ENCODE measurements around the gene SYNJ2. TPM values are rescaled to one million over a fixed set of nuclear protein-coding genes. Genes with fewer than 3 reads are reported as not detected.

SYNJ2 gene
- total and polyA plus RNA-seq, 2 experiments from 2014 or later = 2.8 to 5.6 TPM

GRCh38 chr6:158081657-158081935 lies 99.9 kb downstream of the SYNJ2 start:
- H3K9me3 Mint-ChIP-seq = no peaks in the 10 kb centered on the region
- TF ChIP-seq JUNB (IDR thresholded peaks at IDR 0.05; ENCODE audit: unreplicated experiment) (no peak), EZH2phosphoT487 (IDR thresholded peaks at IDR 0.05; ENCODE audit: unreplicated experiment) (no peak), ZNF114 (CRISPR knock-in tag; IDR thresholded peaks at IDR 0.05) (no peak), ZNF331 (CRISPR knock-in tag; IDR thresholded peaks at IDR 0.05; ENCODE audit: low read depth) (no peak), STAT1 (IDR thresholded peaks at IDR 0.05; ENCODE audit: unreplicated experiment) (no peak), CTCF (conservative IDR thresholded peaks at IDR 0.05; ENCODE audit: low read depth in 2 of 2) (no peak)
- TF ChIP-seq, protein P1, sequence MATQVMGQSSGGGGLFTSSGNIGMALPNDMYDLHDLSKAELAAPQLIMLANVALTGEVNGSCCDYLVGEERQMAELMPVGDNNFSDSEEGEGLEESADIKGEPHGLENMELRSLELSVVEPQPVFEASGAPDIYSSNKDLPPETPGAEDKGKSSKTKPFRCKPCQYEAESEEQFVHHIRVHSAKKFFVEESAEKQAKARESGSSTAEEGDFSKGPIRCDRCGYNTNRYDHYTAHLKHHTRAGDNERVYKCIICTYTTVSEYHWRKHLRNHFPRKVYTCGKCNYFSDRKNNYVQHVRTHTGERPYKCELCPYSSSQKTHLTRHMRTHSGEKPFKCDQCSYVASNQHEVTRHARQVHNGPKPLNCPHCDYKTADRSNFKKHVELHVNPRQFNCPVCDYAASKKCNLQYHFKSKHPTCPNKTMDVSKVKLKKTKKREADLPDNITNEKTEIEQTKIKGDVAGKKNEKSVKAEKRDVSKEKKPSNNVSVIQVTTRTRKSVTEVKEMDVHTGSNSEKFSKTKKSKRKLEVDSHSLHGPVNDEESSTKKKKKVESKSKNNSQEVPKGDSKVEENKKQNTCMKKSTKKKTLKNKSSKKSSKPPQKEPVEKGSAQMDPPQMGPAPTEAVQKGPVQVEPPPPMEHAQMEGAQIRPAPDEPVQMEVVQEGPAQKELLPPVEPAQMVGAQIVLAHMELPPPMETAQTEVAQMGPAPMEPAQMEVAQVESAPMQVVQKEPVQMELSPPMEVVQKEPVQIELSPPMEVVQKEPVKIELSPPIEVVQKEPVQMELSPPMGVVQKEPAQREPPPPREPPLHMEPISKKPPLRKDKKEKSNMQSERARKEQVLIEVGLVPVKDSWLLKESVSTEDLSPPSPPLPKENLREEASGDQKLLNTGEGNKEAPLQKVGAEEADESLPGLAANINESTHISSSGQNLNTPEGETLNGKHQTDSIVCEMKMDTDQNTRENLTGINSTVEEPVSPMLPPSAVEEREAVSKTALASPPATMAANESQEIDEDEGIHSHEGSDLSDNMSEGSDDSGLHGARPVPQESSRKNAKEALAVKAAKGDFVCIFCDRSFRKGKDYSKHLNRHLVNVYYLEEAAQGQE (IDR thresholded peaks at IDR 0.05; ENCODE audit: unreplicated experiment) = no peak
- Histone ChIP-seq H3K4me2 (no peak overlapping the region), H3F3A (replicated peaks; ENCODE audit: low read depth) (no peaks in the 10 kb centered on the region), H2AFZ (no peak overlapping the region), H4K20me1 (replicated peaks; ENCODE audit: insufficient read depth) (peaks cover 3% of the 10 kb centered on the region; the same call in 1 of the 2 replicates), H3K4me1 (ENCODE audit: insufficient read depth) (no peaks in the 10 kb centered on the region), H3K9me2 (ENCODE audit: insufficient read depth) (no peaks in the 10 kb centered on the region), H3K36me3 (ENCODE audit: insufficient read depth) (no peaks in the 10 kb centered on the region), H3K79me2 (replicated peaks; ENCODE audit: insufficient read depth) (no peaks in the 10 kb centered on the region), H3K4me3 (no peak overlapping the region), H3K27me3 (ENCODE audit: insufficient read depth) (no peaks in the 10 kb centered on the region), H3K27ac (ENCODE audit: low read depth) (no peak overlapping the region)
- peaks cover 56% of the 10 kb centered on the region for H3K36me3 Mint-ChIP-seq (ENCODE audit: low read depth)
- DNase-seq (ENCODE audit: low spot score) (no peak), ATAC-seq (no peak)
- H3K27ac Mint-ChIP-seq = no peak overlapping the region
- no peak overlapping the region for H3K4me3 Mint-ChIP-seq
- no peaks in the 10 kb centered on the region for H3K4me1 Mint-ChIP-seq
- H3K27me3 Mint-ChIP-seq (ENCODE audit: insufficient read depth, low read depth, poor library complexity) = peaks cover 3% of the 10 kb centered on the region

DNA sequence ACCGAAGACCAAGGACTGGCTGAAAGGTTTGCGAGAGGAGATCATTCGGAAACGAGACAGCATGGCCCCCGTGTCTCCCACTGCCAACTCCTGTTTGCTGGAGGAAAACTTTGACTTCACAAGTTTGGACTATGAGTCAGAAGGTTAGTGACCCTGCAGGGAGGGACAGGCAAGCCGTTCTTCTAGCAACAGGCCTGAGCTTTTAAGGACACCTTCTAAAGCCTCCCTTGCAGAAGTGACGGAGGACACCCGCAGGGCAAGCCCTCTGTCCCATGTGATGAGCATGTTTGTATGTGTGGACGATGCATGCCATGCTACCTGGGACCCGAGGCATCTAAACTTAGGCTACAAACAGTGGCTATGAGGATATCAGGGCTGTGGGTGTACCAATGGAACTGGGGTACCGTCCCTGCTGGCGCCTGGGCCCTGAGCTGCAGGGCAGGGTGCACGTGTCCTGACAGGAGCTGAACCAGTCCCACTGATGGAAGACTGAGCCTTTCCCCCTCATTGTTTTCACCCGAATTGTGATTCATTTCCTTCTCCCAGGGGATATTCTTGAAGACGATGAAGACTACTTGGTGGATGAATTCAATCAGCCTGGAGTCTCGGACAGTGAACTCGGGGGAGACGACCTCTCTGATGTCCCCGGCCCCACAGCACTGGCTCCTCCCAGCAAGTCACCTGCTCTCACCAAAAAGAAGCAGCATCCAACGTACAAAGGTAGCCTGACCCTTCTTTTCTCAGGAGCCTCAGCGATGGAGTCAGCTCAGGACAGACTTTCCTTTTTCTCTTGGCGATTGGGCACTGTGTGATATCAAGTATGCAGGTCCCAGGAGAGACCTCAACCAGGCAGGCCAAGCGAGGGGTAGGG lies 102.0 kb downstream of the SYNJ2 start:
- no peak overlapping the region for H3K4me3 ChIP-seq
- DNase-seq (ENCODE audit: low spot score) (no peak), ATAC-seq (no peak)
- H3K36me3 ChIP-seq (ENCODE audit: insufficient read depth) = no peaks in the 10 kb centered on the region
- no peak overlapping the region for H2AFZ ChIP-seq
- Mint-ChIP-seq H3K4me3 (no peak overlapping the region), H3K27ac (no peak overlapping the region), H3K4me1 (no peaks in the 10 kb centered on the region; the same call in 2 of the 3 replicates), H3K36me3 (ENCODE audit: low read depth) (peaks cover 50% of the 10 kb centered on the region), H3K9me3 (no peaks in the 10 kb centered on the region), H3K27me3 (ENCODE audit: insufficient read depth, low read depth, poor library complexity) (peaks cover 3% of the 10 kb centered on the region)
- no peak overlapping the region for H3K27ac ChIP-seq (ENCODE audit: low read depth)
- no peaks in the 10 kb centered on the region for H3K27me3 ChIP-seq (ENCODE audit: insufficient read depth)
- H3K4me2 ChIP-seq = no peak overlapping the region
- no peaks in the 10 kb centered on the region for H3K9me2 ChIP-seq (ENCODE audit: insufficient read depth)
- peaks cover 3% of the 10 kb centered on the region; the same call in 1 of the 2 replicates for H4K20me1 ChIP-seq (replicated peaks; ENCODE audit: insufficient read depth)
- H3K4me1 ChIP-seq (ENCODE audit: insufficient read depth) = no peaks in the 10 kb centered on the region
- H3F3A ChIP-seq (replicated peaks; ENCODE audit: low read depth) = no peaks in the 10 kb centered on the region
- no peaks in the 10 kb centered on the region for H3K79me2 ChIP-seq (replicated peaks; ENCODE audit: insufficient read depth)
- TF ChIP-seq ZNF114 (CRISPR knock-in tag; IDR thresholded peaks at IDR 0.05) (no peak), ZNF462 (CRISPR knock-in tag; IDR thresholded peaks at IDR 0.05) (no peak)

Measured in GM23338 (cell line).